T-helper 1 cell treated with Interleukin-12 subunit alpha and Interleukin-12 subunit beta and Interleukin-4 antibody, amounts not matched to agents 30 μg/mL and 1 μg/mL, for 36 hours (primary cell): ENCODE measurements around the gene APRT.

Experiments used
- H3K27ac Mint-ChIP-seq: one replicate; pipeline ENCODE4 v1.8.0; 2021; ENCODE audit warnings: mild to moderate bottlenecking, mixed read lengths
- H3K27me3 Mint-ChIP-seq: one replicate; pipeline ENCODE4 v1.8.0; 2021; ENCODE audit warnings: low read depth, mixed read lengths
- H3K36me3 Mint-ChIP-seq: one replicate; pipeline ENCODE4 v1.8.0; 2021; ENCODE audit warnings: low read depth, mixed read lengths
- H3K4me1 Mint-ChIP-seq: one replicate; pipeline ENCODE4 v1.8.0; 2021; ENCODE audit warnings: low read depth, mixed read lengths
- H3K4me3 Mint-ChIP-seq: one replicate; pipeline ENCODE4 v1.8.0; 2021; ENCODE audit warnings: mild to moderate bottlenecking, moderate library complexity, mixed read lengths
- H3K9me3 Mint-ChIP-seq: one replicate; pipeline ENCODE4 v1.8.0; 2021; ENCODE audit warnings: mixed read lengths

Gene APRT

GRCh38 chr16:88848557-88848956 is 36.8 kb upstream of the APRT start:
- Mint-ChIP-seq H3K27me3 (no peaks in the 10 kb centered on the region), H3K4me1 (no peaks in the 10 kb centered on the region), H3K9me3 (no peaks in the 10 kb centered on the region), H3K4me3 (no peak overlapping the region), H3K36me3 (no peaks in the 10 kb centered on the region), H3K27ac (no peak overlapping the region)

DNA sequence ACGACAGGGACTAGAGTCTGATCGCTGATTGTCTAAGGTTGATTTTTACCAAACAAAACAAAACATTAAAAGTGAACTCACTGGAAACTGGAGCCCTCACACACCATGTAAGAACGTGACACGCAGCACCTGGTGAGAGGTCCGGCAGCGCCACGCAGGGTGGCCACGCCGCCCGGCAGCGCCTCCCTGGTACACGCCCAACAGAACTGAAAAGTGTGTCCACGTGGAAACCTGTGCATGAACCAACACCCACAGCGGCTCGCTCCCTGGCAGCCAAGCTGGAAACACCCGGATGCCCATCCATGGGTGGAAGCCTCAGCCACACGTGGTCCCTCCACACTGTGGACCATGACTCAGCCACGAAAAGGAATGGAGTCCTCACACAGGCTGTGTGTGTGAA is 35.9 kb upstream of the APRT start:
- Mint-ChIP-seq H3K27me3 (no peaks in the 10 kb centered on the region), H3K9me3 (no peaks in the 10 kb centered on the region), H3K36me3 (no peaks in the 10 kb centered on the region), H3K4me1 (no peaks in the 10 kb centered on the region), H3K4me3 (no peak overlapping the region), H3K27ac (no peak overlapping the region)

GRCh38 chr16:88846088-88846487 is 34.4 kb upstream of the APRT start:
- no peaks in the 10 kb centered on the region for H3K9me3 Mint-ChIP-seq
- no peak overlapping the region for H3K4me3 Mint-ChIP-seq
- H3K27ac Mint-ChIP-seq, result no peak overlapping the region
- no peaks in the 10 kb centered on the region for H3K27me3 Mint-ChIP-seq
- no peaks in the 10 kb centered on the region for H3K4me1 Mint-ChIP-seq
- no peaks in the 10 kb centered on the region for H3K36me3 Mint-ChIP-seq

DNA sequence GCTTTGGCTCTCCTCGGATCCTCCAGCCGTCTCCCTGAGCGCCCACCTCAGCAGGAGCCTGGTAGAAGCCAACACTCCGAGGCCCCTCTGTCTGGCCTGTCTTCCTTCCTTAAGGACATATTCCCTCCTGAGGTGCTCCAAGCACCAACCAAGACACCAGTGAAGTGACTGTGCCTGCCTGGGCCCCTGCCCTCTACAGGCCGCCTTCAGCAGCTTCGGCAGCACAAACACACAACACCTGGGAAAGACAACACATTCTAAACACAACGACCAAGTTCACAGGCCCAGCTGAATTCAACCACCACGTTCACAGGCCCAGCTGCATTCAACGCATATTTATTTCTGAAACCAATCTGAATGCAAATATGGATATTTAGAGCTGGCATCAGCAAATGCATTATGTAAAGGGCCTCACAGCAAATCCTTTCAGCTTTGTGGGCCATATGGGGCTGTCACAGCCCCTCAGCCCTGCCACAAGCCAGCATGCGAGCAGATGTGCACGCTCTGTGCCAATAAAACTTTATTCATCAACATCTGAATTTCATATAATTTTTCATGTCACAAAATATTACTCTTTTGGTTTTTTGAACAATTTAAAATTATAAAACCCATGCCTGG is 32.8 kb upstream of the APRT start:
- no peak overlapping the region for H3K27ac Mint-ChIP-seq
- no peaks in the 10 kb centered on the region for H3K27me3 Mint-ChIP-seq
- peaks cover 3% of the 10 kb centered on the region for H3K36me3 Mint-ChIP-seq
- H3K4me1 Mint-ChIP-seq, result no peaks in the 10 kb centered on the region
- H3K4me3 Mint-ChIP-seq, result no peak overlapping the region
- H3K9me3 Mint-ChIP-seq, result no peaks in the 10 kb centered on the region

DNA sequence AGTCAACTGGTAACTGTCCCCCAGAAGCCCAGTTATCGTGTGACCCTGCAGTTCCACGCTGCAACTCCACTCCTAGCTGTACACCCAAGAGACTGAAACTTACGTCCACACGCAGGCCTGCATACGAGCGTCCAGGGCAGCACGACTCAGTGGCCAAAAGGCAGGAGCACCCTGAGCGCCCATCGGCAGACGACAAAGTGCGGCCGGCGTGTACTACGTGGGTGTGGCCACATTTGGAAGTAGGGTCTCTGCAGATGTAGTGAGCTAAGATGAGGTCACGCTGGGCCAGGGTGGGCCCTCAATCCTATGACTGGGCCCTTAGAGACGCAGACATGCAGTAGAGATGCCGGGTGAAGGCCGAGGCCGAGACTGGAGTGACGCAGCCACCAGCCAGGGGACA is 31.5 kb upstream of the APRT start:
- no peaks in the 10 kb centered on the region for H3K4me1 Mint-ChIP-seq
- H3K36me3 Mint-ChIP-seq, result peaks cover 3% of the 10 kb centered on the region
- no peaks in the 10 kb centered on the region for H3K27me3 Mint-ChIP-seq
- H3K9me3 Mint-ChIP-seq, result no peaks in the 10 kb centered on the region
- no peak overlapping the region for H3K27ac Mint-ChIP-seq
- H3K4me3 Mint-ChIP-seq, result no peak overlapping the region

- peaks cover 3% of the 10 kb centered on the region for H3K36me3 Mint-ChIP-seq
- H3K4me3 Mint-ChIP-seq, result no peak overlapping the region
- no peaks in the 10 kb centered on the region for H3K27me3 Mint-ChIP-seq
- H3K27ac Mint-ChIP-seq, result no peak overlapping the region
- no peaks in the 10 kb centered on the region for H3K9me3 Mint-ChIP-seq
- H3K4me1 Mint-ChIP-seq, result no peaks in the 10 kb centered on the region
Measured at GRCh38 chr16:88842806-88843205, 31.1 kb upstream of the APRT start.

GRCh38 chr16:88842308-88842756 is 30.6 kb upstream of the APRT start:
- H3K27me3 Mint-ChIP-seq, result no peaks in the 10 kb centered on the region
- H3K27ac Mint-ChIP-seq, result no peak overlapping the region
- H3K36me3 Mint-ChIP-seq, result peaks cover 3% of the 10 kb centered on the region
- H3K4me3 Mint-ChIP-seq, result no peak overlapping the region
- H3K9me3 Mint-ChIP-seq, result no peaks in the 10 kb centered on the region
- H3K4me1 Mint-ChIP-seq, result no peaks in the 10 kb centered on the region

DNA sequence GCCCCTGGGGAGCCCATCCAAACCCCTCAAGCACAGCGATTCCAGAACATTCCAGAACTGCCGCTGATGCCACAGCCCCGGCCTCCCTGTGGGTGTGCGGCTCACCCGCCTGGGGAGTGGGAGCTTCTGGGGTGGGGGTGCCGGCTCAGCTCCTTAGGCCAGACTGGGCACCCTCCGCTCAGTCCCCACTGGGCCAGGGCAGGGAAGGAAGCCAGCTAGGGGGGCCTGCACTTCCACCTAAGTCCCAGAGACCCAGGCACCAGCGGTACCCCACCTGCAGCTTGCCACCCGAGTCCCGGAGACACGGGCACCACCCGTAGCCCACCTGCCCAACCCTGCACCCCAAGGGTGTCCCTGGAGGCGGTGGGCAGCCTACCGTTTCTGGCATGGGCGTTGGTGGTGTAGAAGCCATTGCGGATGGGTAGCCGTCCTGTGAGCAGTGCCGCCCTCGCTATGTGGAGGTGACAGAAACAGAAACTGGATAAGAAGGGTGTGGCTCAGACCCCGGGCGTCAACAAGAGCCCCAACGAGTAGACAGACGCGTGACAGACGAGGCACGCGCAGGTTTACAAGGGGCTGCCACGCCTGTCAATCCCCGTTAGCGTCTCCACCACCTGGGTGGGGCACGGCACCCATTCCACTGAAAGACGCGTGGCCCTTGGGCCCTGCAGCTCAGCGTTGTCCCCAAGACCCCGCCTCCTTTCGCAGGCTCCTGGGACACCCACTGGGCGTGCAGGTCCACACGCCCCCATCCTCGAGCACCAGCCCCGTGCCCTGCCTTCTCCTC is 30.0 kb upstream of the APRT start:
- Mint-ChIP-seq H3K4me1 (no peaks in the 10 kb centered on the region), H3K27me3 (no peaks in the 10 kb centered on the region), H3K36me3 (peaks cover 3% of the 10 kb centered on the region), H3K9me3 (no peaks in the 10 kb centered on the region), H3K4me3 (no peak overlapping the region), H3K27ac (no peak overlapping the region)

DNA sequence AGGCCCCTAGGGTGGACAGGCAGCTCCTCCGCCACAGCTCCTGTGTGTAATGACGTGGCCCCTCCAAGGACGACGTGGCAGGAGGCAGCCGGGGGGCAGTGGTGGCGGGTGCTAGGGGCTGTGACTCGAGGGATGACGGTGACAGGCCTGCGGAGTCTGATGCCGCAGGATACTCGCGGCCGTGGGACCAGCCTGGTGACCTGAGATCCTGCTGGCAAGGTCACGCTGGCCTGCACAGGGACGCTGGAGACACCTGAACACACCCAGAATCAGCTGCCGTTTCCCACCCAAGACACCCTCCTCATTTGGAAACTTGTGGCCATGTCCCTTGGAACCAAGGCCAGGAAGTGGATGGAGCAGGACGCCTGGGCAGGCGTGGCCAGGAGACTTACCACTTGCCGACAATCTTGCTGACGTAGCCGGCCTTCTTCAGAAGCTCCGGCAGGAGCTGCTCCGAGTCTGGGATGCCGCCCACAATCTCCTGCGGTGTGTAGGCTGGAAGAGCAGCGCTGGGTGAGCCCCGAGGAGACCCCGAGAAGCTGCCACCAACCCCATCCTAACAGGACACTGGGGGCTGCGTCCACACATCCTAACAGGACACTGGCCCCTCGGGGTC is 29.0 kb upstream of the APRT start:
- Mint-ChIP-seq H3K4me3 (no peak overlapping the region), H3K27me3 (no peaks in the 10 kb centered on the region), H3K36me3 (peaks cover 3% of the 10 kb centered on the region), H3K4me1 (no peaks in the 10 kb centered on the region), H3K27ac (no peak overlapping the region), H3K9me3 (no peaks in the 10 kb centered on the region)

GRCh38 chr16:88839745-88840599 is 28.2 kb upstream of the APRT start:
- Mint-ChIP-seq H3K27ac (no peak overlapping the region), H3K27me3 (no peaks in the 10 kb centered on the region), H3K4me3 (no peak overlapping the region)

DNA sequence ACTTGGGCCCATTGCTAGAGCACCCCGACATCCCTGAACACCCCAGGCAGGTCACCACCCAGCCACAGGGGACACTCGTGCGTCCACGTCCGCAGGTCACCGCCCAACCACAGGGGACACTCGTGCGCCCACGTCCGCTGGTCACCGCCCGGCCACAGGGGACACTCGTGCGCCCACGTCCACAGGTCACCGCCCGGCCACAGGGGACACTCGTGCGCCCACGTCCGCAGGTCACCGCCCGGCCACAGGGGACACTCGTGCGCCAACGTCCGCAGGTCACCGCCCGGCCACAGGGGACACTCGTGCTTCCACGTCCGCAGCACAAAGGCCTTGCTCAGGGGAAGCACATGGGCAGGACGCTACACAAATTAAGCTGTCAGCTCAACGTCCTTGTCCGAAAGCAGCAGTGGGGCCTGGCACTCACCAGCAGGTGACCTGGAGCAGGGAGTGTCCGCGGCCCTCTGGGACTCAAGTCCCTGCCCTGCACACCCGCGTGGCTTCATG is 27.4 kb upstream of the APRT start:
- Mint-ChIP-seq H3K36me3 (peaks cover 3% of the 10 kb centered on the region), H3K9me3 (no peaks in the 10 kb centered on the region), H3K4me1 (no peaks in the 10 kb centered on the region), H3K4me3 (no peak overlapping the region), H3K27me3 (no peaks in the 10 kb centered on the region), H3K27ac (no peak overlapping the region)

More at GRCh38 chr16:88839745-88840599, 28.2 kb upstream of the APRT start:
- Mint-ChIP-seq H3K36me3 (peaks cover 3% of the 10 kb centered on the region), H3K4me1 (no peaks in the 10 kb centered on the region), H3K9me3 (no peaks in the 10 kb centered on the region)

- H3K27me3 Mint-ChIP-seq, result no peaks in the 10 kb centered on the region
- no peaks in the 10 kb centered on the region for H3K4me1 Mint-ChIP-seq
- no peak overlapping the region for H3K4me3 Mint-ChIP-seq
- H3K36me3 Mint-ChIP-seq, result peaks cover 3% of the 10 kb centered on the region
- no peaks in the 10 kb centered on the region for H3K9me3 Mint-ChIP-seq
- no peak overlapping the region for H3K27ac Mint-ChIP-seq
Measured at GRCh38 chr16:88838566-88838965, 26.8 kb upstream of the APRT start.

DNA sequence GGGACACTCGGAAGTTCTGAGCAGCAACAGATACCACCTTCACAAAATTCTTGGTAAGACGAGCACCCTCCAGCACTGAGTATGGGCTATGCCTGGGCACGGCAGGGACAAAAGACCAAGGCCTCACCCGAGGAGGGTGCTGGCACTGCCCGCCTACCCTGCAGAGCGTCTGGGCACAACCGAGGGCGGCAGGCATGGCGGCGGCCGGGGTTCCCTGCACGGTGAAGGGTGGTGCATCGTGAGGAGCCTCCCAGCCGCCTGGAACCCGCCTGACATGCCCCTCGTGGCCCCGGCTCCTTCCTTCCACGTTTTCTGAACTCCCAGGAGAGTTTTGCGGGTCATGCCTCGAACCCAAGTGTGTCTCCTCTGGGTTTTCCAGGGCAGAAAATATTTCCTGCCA is 26.1 kb upstream of the APRT start:
- no peaks in the 10 kb centered on the region for H3K4me1 Mint-ChIP-seq
- peaks cover 3% of the 10 kb centered on the region for H3K36me3 Mint-ChIP-seq
- no peaks in the 10 kb centered on the region for H3K9me3 Mint-ChIP-seq
- no peak overlapping the region for H3K4me3 Mint-ChIP-seq
- H3K27ac Mint-ChIP-seq, result no peak overlapping the region
- H3K27me3 Mint-ChIP-seq, result no peaks in the 10 kb centered on the region

- Mint-ChIP-seq H3K27me3 (no peaks in the 10 kb centered on the region), H3K4me1 (no peaks in the 10 kb centered on the region), H3K27ac (no peak overlapping the region), H3K9me3 (no peaks in the 10 kb centered on the region), H3K4me3 (no peak overlapping the region), H3K36me3 (peaks cover 3% of the 10 kb centered on the region)
Measured at GRCh38 chr16:88836791-88837190, 25.1 kb upstream of the APRT start.
